T-cell (primary cell): ENCODE results near the gene GPX2. TPM values are rescaled to one million over a fixed set of nuclear protein-coding genes. Genes with fewer than 3 reads are reported as not detected.

Source experiments
- ATAC-seq, 4 experiments: fragments of 200-7000 bp in 3 of 4; fragments of 150-1000 bp in 1 of 4; cut with Tn5 transposase; replicated peaks in 1 of 4; 1 replicate in 3 of 4; 2 replicates in 1 of 4; pipeline ENCODE4 v1.10.0; 2021; ENCODE audit warnings: moderate library complexity in 3 of 4, mild to moderate bottlenecking in 2 of 4, moderate number of reproducible peaks in 1 of 4
- CTCF ChIA-PET, 2 donors: fragments of 300-600 bp; sonication (Branson Sonifier 250); formaldehyde crosslinking; loops; one replicate each; lab custom pipeline; 2022; ENCODE audit warnings: antibody characterized with exemption in 2 of 2; lab: Charles Lee
- POLR2A ChIA-PET, 2 donors: fragments of 300-600 bp; sonication (Branson Sonifier 250); formaldehyde crosslinking; loops; one replicate each; lab custom pipeline; 2022; ENCODE audit warnings: antibody characterized with exemption in 2 of 2; lab: Charles Lee
- DNase-seq, 35 experiments: peaks; one replicate each; pipeline versions ENCODE4 v3.0.0 to v3.0.0-alpha.2; 2013 to 2023
- H3K27ac ChIP-seq: one replicate; pipeline ENCODE4 v1.5.1; 2013; ENCODE audit warnings: low read length
- H3K27me3 ChIP-seq, 2 experiments: replicated peaks in 1 of 2; 1 replicate in 1 of 2; 2 replicates in 1 of 2; pipeline versions ENCODE4 v1.6.1 to v1.7.0; 2013; ENCODE audit warnings: low read length in 1 of 2, mixed read lengths in 1 of 2; ENCODE audit not compliant: control insufficient read depth in 2 of 2, insufficient read depth in 2 of 2; ENCODE audit errors: extremely low read depth in 1 of 2
- H3K36me3 ChIP-seq, 2 donors: 1 replicate in 1 of 2; 2 replicates in 1 of 2; pipeline versions ENCODE4 v1.6.1 to v1.7.0; 2013; ENCODE audit warnings: low read length in 1 of 2; ENCODE audit not compliant: control insufficient read depth in 2 of 2, insufficient read depth in 1 of 2; ENCODE audit errors: extremely low read depth in 1 of 2
- H3K4me1 ChIP-seq, 2 experiments: 1 replicate in 1 of 2; 2 replicates in 1 of 2; pipeline versions ENCODE4 v1.6.1 to v1.7.0; 2013; ENCODE audit warnings: low read length in 2 of 2, mixed read lengths in 1 of 2; ENCODE audit not compliant: insufficient read depth in 2 of 2, control insufficient read depth in 1 of 2; ENCODE audit errors: extremely low read depth in 1 of 2
- H3K4me3 ChIP-seq, 2 donors: 1 replicate in 1 of 2; 2 replicates in 1 of 2; pipeline versions ENCODE4 v1.5.1 to v1.7.0; 2013; ENCODE audit warnings: mild to moderate bottlenecking in 2 of 2, low read length in 1 of 2, moderate library complexity in 1 of 2; ENCODE audit not compliant: control insufficient read depth in 1 of 2; ENCODE audit errors: extremely low read depth in 1 of 2
- H3K9me3 ChIP-seq: 2 replicates; pipeline ENCODE4 v1.7.0; 2013
- H3K27ac Mint-ChIP-seq, 2 donors: one replicate each; pipeline ENCODE4 v1.8.0; 2020 to 2021; ENCODE audit warnings: mild to moderate bottlenecking in 2 of 2, mixed read lengths in 2 of 2
- H3K27me3 Mint-ChIP-seq, 2 donors: one replicate each; pipeline ENCODE4 v1.8.0; 2021 to 2022; ENCODE audit warnings: mixed read lengths in 2 of 2
- H3K36me3 Mint-ChIP-seq: one replicate; pipeline ENCODE4 v1.8.0; 2021; ENCODE audit warnings: mixed read lengths
- H3K4me1 Mint-ChIP-seq, 3 donors: one replicate each; pipeline ENCODE4 v1.8.0; 2020 to 2022; ENCODE audit warnings: mixed read lengths in 3 of 3, mild to moderate bottlenecking in 1 of 3
- H3K4me3 Mint-ChIP-seq, 3 donors: one replicate each; pipeline ENCODE4 v1.8.0; 2020 to 2022; ENCODE audit warnings: mild to moderate bottlenecking in 3 of 3, mixed read lengths in 3 of 3, moderate library complexity in 3 of 3
- H3K9me3 Mint-ChIP-seq, 3 donors: one replicate each; pipeline ENCODE4 v1.8.0; 2020 to 2022; ENCODE audit warnings: mixed read lengths in 3 of 3
- WGBS: methylation state at CpG from one replicate; pipeline ENCODE4 v1.1.5; 2013; ENCODE audit warnings: missing lambda C conversion rate; ENCODE audit not compliant: insufficient coverage; 5-methylcytosine and 5-hydroxymethylcytosine counted together
- total RNA-seq, 35 experiments: library from RNA in 6 of 35; stranded (reverse) in 6 of 35; fragments of 120-200 nt in 1 of 35; gene quantifications; one replicate each; pipeline versions ENCODE4 v1.2.1 to v1.2.4 and lab custom pipeline; 2013 to 2026

Gene GPX2
- total RNA-seq, 5 donors from 2014 or later (not counting 1 experiment from before 2014, with no cell fraction given) = 0.56 to 0.93 (median 0.89) TPM; not detected in 2

DNA sequence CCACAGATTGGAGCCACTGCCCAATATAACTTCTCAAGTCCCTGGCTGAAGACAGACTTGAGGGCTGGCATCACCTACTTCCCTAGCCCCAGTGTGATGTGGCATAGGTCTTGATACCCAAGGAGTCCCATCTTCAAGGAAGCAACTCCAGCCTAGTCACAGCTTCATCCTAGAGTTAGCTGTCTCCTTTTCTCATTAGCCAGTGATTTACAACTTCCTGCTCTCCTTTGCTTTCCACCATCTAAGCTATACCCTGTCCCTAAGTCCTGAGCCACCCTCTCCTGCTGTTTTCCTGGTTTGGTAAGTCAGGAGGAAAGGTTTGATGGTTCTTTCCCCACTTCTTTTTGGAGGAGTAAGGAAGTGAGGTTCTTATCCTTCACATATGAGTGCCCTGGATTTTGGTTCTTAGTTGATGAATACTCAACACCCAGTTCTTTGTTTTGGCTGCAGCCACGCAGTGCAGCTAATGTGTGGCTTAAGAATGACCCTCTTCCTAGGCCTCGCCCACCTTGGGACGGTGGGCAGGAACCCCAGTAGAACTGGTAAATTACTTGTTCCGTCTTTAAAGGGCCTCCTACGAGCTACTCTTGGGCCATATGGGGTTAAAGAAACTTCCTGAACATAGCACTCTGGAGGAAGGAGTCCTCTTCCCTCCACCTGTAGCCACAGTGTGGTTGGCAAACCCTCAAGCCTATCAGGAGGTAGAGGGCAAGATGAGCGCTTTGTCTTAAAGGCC is 3.9 kb upstream of the GPX2 start:
- Histone ChIP-seq H3K4me1 (peaks cover 5 to 17% of the 10 kb centered on the region in 2 experiments), H3K9me3 (no peaks in the 10 kb centered on the region), H3K4me3 (no peak overlapping the region), H3K27me3 (no peaks in the 10 kb centered on the region), H3K36me3 (peaks cover 11 to 44% of the 10 kb centered on the region in 2 donors), H3K27ac (no peak overlapping the region)
- ATAC-seq = no peak
- ChIA-PET POLR2A (no interaction called here), CTCF (no interaction called here)
- WGBS = 100% methylated on average over 4 of the region's 6 CpGs
- H3K27ac Mint-ChIP-seq = peak overlapping the region in 1 of 2 donors; percentile 59
- DNase-seq = no peak
- no peaks in the 10 kb centered on the region for H3K9me3 Mint-ChIP-seq
- no peaks in the 10 kb centered on the region for H3K27me3 Mint-ChIP-seq
- peaks cover 67% of the 10 kb centered on the region for H3K36me3 Mint-ChIP-seq
- H3K4me1 Mint-ChIP-seq = peaks cover 38 to 58% (median 44%) of the 10 kb centered on the region in 3 donors
- H3K4me3 Mint-ChIP-seq = no peak overlapping the region

DNA sequence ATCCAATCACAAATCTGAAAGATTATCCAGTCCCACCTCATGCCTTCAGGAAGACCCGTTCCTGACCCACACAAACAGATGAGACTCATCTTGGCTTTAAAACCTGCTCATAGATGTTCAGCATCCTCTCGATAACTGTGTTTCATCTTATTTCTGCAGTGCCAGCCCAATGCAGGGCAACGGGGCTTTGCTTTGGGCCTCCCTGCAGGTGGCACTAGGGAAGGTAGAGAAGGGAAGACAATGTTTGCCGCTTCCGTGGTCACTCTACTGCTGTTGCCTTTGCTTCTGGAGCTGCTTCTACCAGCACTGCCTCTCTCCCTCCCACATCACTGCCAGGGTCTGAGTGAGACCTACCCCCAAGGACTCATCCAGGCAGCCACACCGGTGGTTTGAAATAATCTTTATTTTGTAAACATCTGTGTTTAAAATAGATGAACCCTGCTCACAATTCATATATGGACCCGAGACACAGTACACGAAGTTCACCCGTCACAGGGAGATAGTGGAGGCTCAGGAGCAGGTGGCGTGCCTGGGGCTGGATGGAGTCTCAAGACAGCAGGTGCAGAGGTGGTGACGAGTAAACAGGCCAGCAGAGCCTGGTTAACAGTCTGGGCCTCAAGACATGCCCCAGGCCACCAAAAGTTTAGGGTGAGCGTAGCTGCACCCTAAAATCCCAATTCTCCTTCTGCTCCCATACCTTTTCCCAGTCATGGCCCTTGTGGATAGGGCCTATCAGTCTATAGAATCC is 3.1 kb upstream of the GPX2 start:
- ATAC-seq (no peak), DNase-seq (no peak)
- no peak overlapping the region for H3K4me3 Mint-ChIP-seq
- H3K9me3 Mint-ChIP-seq = no peaks in the 10 kb centered on the region
- WGBS = 91% methylated on average over 6 of the region's 12 CpGs
- H3K27me3 ChIP-seq = no peaks in the 10 kb centered on the region
- no peak overlapping the region for H3K4me3 ChIP-seq
- H3K36me3 ChIP-seq = peaks cover 13 to 47% of the 10 kb centered on the region in 2 donors
- POLR2A ChIA-PET = no interaction called here
- H3K36me3 Mint-ChIP-seq = peaks cover 65% of the 10 kb centered on the region
- H3K4me1 ChIP-seq = peaks cover 5 to 17% of the 10 kb centered on the region in 2 experiments
- no peak overlapping the region for H3K27ac Mint-ChIP-seq
- peaks cover 42 to 56% (median 51%) of the 10 kb centered on the region in 3 donors for H3K4me1 Mint-ChIP-seq
- CTCF ChIA-PET = no interaction called here
- H3K9me3 ChIP-seq = no peaks in the 10 kb centered on the region
- no peak overlapping the region for H3K27ac ChIP-seq
- H3K27me3 Mint-ChIP-seq = no peaks in the 10 kb centered on the region

DNA sequence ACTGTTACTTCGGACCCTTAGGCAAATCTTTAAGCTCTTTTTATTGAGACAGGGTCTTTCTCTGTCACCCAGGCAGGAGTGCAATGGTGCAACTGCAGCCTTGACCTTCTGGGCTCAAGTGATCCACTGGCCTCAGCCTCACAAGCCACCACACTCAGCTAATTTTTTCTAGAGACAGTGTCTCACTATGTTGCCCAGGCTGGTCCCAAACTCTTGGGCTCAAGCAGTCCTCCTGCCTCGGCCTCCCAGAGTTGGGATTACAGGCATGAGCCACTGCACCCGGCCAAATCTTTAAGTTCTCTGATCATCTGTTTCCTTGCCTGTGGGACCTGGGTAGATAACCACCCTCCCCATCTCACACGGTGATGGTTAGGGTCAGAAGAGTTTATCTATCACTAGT is 2.3 kb upstream of the GPX2 start:
- peaks cover 5 to 17% of the 10 kb centered on the region in 2 experiments for H3K4me1 ChIP-seq
- H3K4me3 ChIP-seq = no peak overlapping the region
- no peaks in the 10 kb centered on the region for H3K9me3 ChIP-seq
- H3K36me3 ChIP-seq = peaks cover 13 to 44% of the 10 kb centered on the region in 2 donors
- H3K27me3 ChIP-seq = no peaks in the 10 kb centered on the region
- peaks cover 67% of the 10 kb centered on the region for H3K36me3 Mint-ChIP-seq
- 91% methylated on average over 1 of the region's 4 CpGs for whole genome bisulfite sequencing
- POLR2A ChIA-PET = no interaction called here
- H3K27me3 Mint-ChIP-seq = no peaks in the 10 kb centered on the region
- ATAC-seq (no peak), DNase-seq (no peak)
- no peak overlapping the region for H3K27ac ChIP-seq
- H3K27ac Mint-ChIP-seq = no peak overlapping the region
- no peaks in the 10 kb centered on the region for H3K9me3 Mint-ChIP-seq
- H3K4me3 Mint-ChIP-seq = no peak overlapping the region
- CTCF ChIA-PET = no interaction called here
- H3K4me1 Mint-ChIP-seq = peaks cover 48 to 63% (median 57%) of the 10 kb centered on the region in 3 donors

DNA sequence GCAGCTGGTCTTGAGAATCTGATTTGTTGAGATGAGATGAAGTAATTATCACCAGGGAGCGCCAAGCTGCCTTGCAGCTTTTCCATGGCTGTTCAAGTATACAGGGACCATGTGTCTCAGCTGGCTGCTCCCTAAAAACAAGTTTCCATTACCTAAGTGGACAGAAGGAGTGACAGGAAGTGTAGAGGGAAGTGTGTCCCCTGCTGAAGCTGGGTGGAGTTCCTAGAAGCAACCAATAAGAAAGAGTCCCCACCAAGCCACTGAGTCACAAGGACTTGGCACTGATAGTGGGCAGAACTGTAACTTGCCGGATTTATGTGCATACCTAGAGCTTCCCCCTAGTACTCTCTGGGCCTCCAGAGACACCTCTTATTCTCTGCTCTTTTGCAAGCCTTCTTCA is 1.5 kb upstream of the GPX2 start:
- Mint-ChIP-seq H3K4me3 (no peak overlapping the region), H3K9me3 (no peaks in the 10 kb centered on the region), H3K4me1 (peaks cover 54 to 71% (median 65%) of the 10 kb centered on the region in 3 donors), H3K36me3 (peaks cover 67% of the 10 kb centered on the region), H3K27me3 (no peaks in the 10 kb centered on the region), H3K27ac (peak overlapping the region in 1 of 2 donors; percentile 82)
- WGBS = no CpG with 5 or more reads among the region's 2 CpGs
- ATAC-seq = no peak
- DNase-seq = no peak
- POLR2A ChIA-PET = no interaction called here
- CTCF ChIA-PET = no interaction called here
- H3K27me3 ChIP-seq = no peaks in the 10 kb centered on the region
- H3K4me1 ChIP-seq = peaks cover 5 to 17% of the 10 kb centered on the region in 2 experiments
- no peak overlapping the region for H3K4me3 ChIP-seq
- H3K9me3 ChIP-seq = no peaks in the 10 kb centered on the region
- H3K27ac ChIP-seq = no peak overlapping the region
- peaks cover 12 to 51% of the 10 kb centered on the region in 2 donors for H3K36me3 ChIP-seq

DNA sequence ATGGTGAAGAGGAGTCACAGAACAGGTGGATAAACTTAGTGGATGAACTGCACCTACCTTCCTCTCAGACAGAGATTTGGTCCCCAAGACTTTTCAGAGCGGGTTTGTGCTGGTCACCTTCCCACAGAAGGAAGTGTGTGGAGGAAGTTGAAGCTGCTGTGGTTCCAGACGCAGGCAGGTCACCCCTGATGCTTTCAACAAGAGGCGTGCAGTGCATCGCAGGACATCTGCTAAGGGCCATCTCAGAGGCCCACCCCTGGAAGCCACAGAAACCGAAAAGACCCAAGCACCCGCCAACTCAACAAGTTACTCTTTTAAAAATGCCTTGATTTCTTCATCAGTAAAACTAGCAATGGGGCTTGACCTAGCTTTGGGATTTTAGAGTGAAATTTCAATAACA is 1.0 kb upstream of the GPX2 start:
- H3K27me3 Mint-ChIP-seq = no peaks in the 10 kb centered on the region
- ATAC-seq (no peak), DNase-seq (no peak)
- H3K27ac Mint-ChIP-seq = peak overlapping the region in 1 of 2 donors; percentile 82
- no peaks in the 10 kb centered on the region for H3K9me3 Mint-ChIP-seq
- ChIA-PET CTCF (interaction anchor here in 1 of 2 donors (0.6 kb wide), 1 partner anchor 51 kb away, joined by 6 read pairs; no protein-coding TSS in a partner anchor), POLR2A (no interaction called here)
- Histone ChIP-seq H3K27me3 (no peaks in the 10 kb centered on the region), H3K27ac (no peak overlapping the region), H3K9me3 (no peaks in the 10 kb centered on the region), H3K4me1 (peaks cover 5 to 17% of the 10 kb centered on the region in 2 experiments), H3K4me3 (no peak overlapping the region), H3K36me3 (peaks cover 7 to 52% of the 10 kb centered on the region in 2 donors)
- 37% methylated on average over 4 of the region's 6 CpGs for WGBS
- peaks cover 59 to 76% (median 70%) of the 10 kb centered on the region in 3 donors for H3K4me1 Mint-ChIP-seq
- peaks cover 67% of the 10 kb centered on the region for H3K36me3 Mint-ChIP-seq
- no peak overlapping the region for H3K4me3 Mint-ChIP-seq

DNA sequence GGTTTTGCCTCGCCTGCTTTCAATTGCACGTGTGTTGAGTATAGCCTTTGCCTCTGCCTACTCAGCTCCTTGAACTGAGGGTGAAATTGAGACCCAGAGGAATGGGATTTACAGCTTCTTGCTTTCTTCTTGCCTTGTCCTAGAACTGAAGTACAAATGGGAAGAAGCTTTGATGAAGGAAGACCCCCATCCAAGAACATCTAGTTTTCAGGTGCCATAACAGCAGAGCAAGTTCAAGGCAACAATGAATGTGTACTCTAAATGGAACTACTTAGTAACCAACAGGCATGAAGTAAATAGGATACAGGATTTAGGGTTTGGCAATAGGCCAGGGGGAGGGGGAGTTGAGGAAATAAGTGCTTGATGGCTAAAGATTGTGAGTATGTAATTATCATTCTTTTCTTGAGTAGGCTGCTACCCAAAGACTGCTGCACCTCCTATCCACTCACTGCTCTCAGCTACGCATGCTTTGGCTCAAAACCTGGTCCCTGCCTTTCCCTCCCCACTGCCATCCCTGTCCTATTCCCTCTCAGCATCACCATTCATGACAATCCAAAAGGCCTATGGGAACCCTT is 2.1 kb downstream of the GPX2 start:
- Histone ChIP-seq H3K4me1 (peaks cover 2 to 10% of the 10 kb centered on the region in 2 experiments), H3K27me3 (no peaks in the 10 kb centered on the region), H3K4me3 (no peak overlapping the region), H3K36me3 (peaks cover 7 to 55% of the 10 kb centered on the region in 2 donors), H3K27ac (no peak overlapping the region), H3K9me3 (no peaks in the 10 kb centered on the region)
- no peak overlapping the region for H3K4me3 Mint-ChIP-seq
- ATAC-seq (no peak), DNase-seq (no peak)
- H3K36me3 Mint-ChIP-seq = peaks cover 55% of the 10 kb centered on the region
- POLR2A ChIA-PET = interaction anchor here in 1 of 2 donors (0.6 kb wide), 1 partner anchor 588 kb away, joined by 4 read pairs; no protein-coding TSS in a partner anchor
- CTCF ChIA-PET = no interaction called here
- H3K9me3 Mint-ChIP-seq = no peaks in the 10 kb centered on the region
- 100% methylated on average over 1 of the region's 3 CpGs for WGBS
- peak overlapping the region; percentile 75 to 77 for H3K27ac Mint-ChIP-seq
- no peaks in the 10 kb centered on the region for H3K27me3 Mint-ChIP-seq
- H3K4me1 Mint-ChIP-seq = peaks cover 75 to 87% (median 85%) of the 10 kb centered on the region in 3 donors
